NCI-H82 treated with DMSO at 0.1 percent for 48 hours (cell line): Measurements from ENCODE around the gene PGLYRP4.

Experiments
- DNase-seq: peaks from one replicate; lab custom pipeline; 2025; ENCODE audit not compliant: unreplicated experiment; lab: John Stamatoyannopoulos, UW

The PGLYRP4 gene

GRCh38 chr1:153379591-153379990 lies 30.9 kb upstream of the PGLYRP4 start:
- no peak for DNase-seq

DNA sequence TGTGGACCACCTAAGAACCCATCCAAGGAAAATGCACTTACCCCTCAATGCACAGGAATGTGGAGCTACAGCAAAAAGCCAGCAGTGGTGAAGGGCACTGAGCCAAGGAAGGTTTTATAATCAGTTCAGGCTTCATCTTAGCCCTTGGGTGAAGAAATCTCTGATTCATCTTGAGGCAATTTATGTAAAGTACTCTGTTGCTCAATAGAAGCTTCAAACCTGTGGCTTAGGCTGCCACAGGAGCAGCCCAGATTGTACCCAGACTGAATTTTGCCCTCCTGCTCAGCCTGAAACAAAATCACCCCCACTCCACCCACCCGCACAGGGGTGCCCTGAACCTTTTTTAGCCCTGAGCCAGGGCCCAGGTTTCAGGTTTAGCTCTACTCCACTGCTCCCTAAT lies 26.9 kb upstream of the PGLYRP4 start, which contains the start of gene S100A12:
Gene S100A12, minus strand, starts transcription at position 111 of the 400 bp plus-strand sequence. CDS start 1,029 bp downstream, outside the sequence.
- DNase-seq, result no peak

GRCh38 chr1:153374071-153374470 lies 25.4 kb upstream of the PGLYRP4 start:
- no peak for DNase-seq

GRCh38 chr1:153372571-153372970 lies 23.9 kb upstream of the PGLYRP4 start:
- DNase-seq, result no peak

DNA sequence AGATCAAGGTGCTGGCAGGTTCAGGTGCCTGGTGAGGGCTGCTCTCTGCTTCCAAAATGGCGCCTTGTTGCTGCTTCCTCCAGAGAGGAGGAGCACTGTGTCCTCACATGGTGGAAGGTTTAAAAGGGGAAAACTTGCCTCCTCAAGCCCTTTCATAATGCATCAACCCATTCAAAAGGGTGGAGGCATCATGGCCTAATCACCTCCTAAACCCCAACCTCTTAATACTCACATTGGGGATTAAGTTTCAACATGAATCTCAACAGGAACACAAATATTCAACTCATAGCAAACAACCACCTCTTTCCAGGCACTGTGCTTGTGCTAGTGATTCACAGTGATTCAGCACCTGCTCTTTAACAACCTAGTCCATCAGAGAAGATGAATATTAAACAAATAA lies 22.6 kb upstream of the PGLYRP4 start:
- no peak for DNase-seq

DNA sequence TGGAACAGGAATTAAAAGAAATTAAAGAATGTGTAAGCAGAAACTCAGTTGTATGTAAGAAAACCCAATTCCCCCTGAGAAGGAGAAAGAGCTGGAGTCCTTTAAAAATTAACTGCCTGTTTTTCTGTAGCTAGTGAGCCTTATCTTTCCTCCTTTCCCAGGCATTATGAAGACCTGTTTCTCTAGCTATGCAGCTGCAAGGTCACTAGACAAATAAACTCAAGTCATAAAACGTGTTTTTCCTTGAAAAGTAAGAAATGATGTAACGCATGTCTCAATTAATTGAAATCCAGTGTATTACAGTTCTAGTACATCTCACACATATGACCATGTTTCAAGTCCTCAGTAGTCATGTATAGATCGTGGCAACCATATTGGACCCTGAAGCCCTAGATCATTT lies 21.5 kb upstream of the PGLYRP4 start:
- no peak for DNase-seq

GRCh38 chr1:153368495-153368894 lies 19.9 kb upstream of the PGLYRP4 start:
- no peak for DNase-seq

DNA sequence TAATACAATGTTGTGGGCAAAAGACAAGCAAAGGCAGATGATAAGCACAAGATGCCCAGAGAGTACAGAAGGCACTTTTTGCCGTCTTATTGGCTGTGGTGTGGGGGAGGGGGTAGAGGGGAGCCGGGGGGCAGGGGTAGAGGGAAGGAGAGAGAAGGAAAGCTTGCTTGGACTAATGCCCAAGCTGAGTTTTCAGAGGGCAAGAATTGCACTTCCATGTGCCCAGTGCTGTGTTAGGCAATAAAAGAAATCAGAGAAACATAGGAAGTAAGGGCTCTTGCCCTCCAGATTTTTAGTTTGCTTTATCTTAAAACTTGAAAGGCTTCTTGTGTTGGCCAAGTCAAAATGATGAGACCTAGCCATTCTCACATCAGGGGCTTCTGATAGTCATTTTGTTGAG lies 18.4 kb upstream of the PGLYRP4 start:
- no peak for DNase-seq

GRCh38 chr1:153366261-153366660 lies 17.6 kb upstream of the PGLYRP4 start:
- DNase-seq, result no peak

DNA sequence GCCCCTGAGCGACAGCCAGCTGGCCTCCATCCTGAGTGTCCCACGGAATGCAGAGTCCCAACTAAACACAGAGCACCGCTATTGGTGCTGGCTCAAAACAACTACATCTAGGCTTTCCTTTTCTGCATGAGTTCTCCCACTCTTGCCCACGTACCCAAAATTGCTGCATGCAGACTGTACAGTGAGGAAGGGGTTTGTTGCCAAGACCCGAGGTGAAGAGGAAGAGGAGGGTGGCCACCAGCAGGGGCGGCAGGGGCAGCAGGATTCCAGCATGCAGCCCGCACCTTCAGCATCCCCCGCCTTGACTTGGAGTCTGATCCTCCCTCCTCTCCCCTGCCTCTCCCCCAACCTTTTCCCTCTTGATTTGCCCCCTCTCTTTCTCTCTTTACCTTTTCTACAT lies 17.1 kb upstream of the PGLYRP4 start:
- no peak for DNase-seq

DNA sequence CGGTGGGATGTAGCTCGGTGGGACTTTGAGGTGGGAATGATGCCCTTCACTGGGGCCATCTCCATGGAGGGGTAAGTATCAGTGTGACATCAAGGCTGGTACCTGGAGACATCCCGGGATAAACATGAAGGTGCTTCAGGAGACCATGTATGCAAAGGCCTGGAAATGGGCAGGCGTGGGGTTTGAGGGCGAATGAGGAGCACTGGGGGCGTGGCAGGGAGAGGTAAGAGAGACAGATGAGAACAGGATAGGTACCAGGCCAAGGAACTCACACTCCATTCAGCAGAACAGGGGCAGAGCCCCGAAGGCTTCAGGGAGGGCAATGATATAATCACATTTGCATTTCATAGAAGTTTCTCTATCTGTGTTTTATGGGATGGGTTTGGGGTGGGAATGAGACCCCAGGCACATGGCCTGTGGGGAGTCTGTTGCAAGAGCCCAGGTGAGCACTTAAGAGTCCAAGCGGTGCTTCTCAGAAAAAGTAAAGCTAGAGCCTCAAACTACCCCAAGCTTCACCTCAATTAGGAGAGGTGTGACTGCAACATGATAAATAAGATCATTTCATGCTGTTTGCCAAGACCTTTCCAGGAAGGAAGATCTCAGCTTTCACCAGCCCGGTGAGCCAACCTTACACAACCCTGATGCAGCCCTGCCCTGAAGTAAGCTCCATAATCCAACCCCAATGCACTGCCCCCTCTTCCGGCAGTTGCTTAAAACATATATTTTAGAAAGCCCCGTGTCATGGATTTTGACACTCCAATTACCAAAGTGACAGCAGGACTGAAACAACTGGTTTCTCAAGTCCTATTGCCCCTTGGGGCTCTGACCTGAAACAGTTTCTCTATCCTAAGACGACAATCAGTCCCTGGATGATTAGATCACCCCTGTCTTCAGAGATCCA lies 16.4 kb upstream of the PGLYRP4 start:
- no peak for DNase-seq

GRCh38 chr1:153364156-153364555 lies 15.5 kb upstream of the PGLYRP4 start:
- DNase-seq, result no peak

DNA sequence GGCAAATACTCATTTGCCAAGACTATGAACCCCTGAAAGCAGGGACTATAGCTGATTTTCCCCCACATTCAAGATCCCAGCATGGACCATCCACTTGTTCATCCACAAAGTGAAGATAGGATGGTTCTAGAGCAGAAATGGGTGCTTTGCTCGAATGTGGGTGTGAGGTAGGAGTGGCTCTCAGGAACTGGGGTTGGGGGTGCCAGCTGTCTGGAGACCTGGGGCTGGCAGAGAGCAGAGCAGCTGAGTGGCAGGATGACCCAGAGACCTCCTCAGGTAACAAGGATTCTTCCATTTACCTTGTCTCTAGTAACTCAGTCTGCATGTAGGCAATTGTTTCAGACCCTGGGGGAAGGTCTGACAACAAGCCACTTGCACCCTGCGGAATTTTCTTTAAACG lies 15.0 kb upstream of the PGLYRP4 start:
- DNase-seq, result no peak

DNA sequence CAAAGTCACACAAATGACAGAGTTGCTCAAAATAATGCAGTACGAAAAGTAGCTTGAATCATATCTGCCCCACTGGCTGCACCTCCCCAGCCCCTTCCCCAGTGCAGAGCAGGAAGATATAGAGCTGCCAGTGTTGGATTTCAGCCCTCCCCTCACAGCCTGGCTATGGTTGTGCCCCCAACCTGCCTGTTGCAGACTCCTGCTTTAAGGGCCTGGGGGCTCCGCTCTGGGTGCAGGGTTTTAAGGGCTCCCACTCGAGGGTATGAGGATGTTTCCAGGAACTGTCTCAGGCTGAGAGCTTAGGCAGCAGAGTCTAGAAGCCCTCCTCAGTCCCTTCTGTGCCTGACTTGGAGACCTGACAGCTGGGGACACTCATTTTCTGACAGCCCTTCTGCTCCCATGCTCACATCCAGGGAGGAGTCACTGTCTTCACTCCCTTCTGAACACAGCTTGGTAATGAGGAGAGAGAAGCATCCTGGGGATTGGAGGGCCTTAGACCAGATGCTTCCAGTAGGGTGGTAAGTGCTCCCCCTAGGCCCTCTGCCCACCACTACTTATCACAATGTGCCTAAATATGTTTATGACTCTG lies 13.6 kb upstream of the PGLYRP4 start:
- no peak for DNase-seq

- DNase-seq, result no peak
Measured at GRCh38 chr1:153361480-153362109, 13.0 kb upstream of the PGLYRP4 start.

DNA sequence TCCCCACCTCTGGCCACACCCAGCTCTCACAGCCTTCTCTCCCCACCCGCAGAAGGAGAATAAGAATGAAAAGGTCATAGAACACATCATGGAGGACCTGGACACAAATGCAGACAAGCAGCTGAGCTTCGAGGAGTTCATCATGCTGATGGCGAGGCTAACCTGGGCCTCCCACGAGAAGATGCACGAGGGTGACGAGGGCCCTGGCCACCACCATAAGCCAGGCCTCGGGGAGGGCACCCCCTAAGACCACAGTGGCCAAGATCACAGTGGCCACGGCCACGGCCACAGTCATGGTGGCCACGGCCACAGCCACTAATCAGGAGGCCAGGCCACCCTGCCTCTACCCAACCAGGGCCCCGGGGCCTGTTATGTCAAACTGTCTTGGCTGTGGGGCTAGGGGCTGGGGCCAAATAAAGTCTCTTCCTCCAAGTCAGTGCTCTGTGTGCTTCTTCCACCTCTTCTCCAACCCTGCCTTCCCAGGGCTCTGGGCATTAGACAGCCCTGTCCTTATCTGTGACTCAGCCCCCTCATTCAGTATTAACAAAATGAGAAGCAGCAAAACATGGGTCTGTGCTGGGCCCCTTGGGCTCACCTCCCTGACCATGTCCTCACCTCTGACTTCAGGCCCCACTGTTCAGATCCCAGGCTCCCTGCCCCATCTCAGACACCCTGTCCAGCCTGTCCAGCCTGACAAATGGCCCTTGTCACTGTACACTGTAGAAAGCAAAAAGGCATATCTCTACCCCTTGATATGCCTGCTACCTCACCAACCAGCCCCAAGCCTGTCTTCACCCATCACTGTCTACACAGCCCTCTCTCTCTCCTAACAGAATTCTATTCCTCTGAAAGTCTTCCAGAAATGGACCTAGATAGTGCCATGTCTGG lies 12.2 kb upstream of the PGLYRP4 start:
- no peak for DNase-seq

DNA sequence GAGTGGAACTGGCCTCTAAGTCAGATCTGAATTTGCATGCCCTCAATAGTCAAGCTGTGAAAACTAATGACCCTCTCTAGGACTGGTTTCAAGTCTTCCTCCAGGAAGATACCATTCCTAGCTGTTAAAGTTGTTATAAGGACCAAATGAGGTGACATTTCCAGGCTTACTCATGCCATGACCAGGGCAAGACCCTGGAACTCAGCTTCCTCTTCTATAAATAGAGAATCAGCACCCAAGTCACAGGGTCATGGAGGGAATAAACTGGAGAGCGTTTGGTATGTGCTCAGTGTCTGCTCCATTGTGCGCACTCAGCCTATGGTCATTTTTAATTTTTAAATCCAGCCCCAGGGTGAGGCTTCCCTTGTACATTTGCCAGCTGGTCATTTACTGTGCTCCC lies 11.5 kb upstream of the PGLYRP4 start:
- DNase-seq, result no peak

DNA sequence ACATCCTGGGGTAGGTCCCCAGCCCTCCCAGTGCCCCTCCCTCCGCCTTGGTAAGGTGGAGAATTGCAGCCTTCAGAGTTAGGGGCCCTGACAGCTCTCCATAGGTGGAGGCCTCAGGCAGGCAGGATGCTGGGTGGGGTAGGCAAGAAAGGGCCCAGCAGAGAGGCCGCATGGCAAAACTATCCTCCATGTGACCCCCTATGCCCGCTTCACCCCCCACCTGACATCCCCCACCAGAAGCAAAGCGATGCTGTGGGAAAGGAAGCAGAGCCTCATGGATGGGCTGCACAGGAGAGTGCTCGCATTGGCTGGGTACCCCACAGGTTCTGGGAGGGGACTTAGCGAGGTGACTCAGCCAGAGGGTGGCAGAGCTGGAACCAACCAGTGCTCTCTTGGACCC lies 10.6 kb upstream of the PGLYRP4 start:
- DNase-seq, result no peak

DNA sequence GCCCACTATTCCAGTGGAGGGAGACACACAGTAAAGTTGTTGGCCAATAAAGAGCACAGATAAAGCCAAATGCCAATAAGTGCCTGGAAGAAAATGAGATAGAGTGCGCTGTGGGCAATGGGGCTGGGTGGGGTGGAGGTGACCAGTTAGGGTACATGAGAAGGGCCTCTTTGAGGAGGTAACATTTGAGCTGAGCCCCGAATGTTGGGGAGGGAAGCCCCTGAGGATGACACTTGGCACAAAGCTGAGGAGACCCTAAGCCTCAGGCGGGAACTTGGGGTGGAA lies 10.0 kb upstream of the PGLYRP4 start:
- DNase-seq, result no peak

- DNase-seq, result no peak
Measured at GRCh38 chr1:153357853-153358690, 9.4 kb upstream of the PGLYRP4 start, which contains the start of gene S100A9. TSS of gene S100A9 (plus strand) at chr1:153357854. CDS start at chr1:153358284, 430 bp downstream.
